ENCODE data around the gene IL1RL2.

The IL1RL2 gene

DNA sequence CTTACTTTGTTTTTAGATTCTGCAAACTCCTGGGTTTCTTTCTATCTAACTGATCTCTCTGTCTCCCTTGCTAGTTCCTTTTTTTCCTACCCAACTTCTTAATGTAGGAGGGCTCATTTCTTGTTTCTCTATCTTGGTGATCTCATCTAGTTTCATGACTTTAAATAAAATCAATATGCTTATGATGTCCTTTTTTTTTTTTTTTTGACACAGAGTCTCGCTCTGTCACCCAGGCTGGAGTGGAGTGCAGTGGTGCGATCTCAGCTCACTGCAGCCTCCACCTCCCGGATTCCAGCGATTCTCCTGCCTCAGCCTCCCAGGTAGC lies 82.3 kb downstream of the IL1RL2 start:
- DNase-seq: no peak

DNA sequence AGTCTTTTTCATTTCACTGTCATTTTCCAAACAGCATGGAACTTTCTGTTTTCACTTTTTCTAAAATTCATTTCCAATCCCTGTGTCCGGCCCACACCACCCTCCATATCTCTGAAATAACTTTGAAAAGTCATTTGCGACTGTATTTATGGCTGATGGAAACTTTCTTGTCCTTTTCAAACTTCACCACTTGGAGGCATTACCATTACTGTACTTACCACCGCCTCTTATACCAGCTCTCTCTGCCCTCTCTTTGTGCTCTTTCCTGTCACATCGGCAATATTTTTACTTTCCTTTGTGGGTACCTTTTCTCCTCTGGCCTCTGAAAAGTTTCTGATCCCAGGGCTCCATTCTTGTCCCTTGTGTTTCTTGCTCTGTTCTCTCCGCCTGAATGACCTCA lies 85.0 kb downstream of the IL1RL2 start:
- no peak for DNase-seq

DNA sequence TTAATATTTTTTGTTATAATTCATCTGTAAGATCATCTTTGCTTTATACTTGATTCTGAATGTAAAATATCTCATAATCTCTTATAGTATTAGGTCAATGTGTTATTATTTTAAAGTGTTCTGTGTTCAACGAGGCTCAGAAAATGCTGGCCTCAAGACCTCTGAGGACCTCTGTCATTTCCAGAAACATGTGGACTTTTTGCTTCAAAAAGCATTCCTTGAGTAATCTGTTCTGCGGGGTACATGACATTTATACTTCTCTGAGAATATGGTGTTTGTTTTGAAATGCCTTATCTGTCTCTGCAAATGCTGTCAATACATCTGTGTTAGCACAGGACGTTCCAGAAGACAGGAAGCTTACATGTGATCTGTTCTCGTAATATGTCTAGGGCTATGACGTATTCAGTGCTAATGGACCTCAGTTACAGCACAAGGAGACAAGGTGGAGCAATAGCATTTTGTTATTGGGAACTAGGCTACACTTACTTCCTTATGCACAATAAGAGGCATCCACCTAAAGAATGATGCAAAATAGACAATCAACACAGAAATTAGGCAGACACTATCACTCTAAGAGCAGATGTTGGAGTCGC lies 86.9 kb downstream of the IL1RL2 start:
- no peak for DNase-seq

DNA sequence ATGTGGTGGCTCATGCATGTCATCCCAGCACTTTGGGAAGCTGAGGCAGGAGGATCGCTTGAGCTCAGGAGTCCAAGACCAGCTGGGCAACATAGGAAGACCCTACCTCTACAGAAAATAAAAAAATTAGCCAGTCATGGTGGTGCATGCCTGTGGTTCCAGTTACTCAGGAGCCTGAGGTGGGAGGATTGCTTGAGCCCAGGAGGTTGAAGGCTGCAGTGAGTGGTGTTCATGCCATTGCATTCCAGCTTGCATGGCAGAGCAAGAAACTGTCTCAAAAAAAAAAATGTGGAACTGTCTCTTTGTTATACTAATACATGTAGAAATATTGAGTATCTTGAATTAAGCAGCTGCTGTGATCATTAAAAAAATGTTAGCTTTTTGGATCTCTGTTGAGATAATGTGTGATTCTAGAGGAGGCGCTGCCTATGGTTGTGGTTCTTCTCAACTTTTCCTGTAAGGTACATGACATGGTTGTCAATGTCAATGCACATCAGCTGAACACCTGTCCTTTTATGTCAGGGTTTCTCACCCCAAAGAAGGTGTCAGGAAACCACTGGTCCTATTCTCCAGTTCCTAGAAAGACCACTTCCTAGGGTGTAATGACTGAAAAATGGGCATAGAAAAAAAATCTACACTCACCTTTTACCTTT lies 89.9 kb downstream of the IL1RL2 start:
- no peak for DNase-seq

DNA sequence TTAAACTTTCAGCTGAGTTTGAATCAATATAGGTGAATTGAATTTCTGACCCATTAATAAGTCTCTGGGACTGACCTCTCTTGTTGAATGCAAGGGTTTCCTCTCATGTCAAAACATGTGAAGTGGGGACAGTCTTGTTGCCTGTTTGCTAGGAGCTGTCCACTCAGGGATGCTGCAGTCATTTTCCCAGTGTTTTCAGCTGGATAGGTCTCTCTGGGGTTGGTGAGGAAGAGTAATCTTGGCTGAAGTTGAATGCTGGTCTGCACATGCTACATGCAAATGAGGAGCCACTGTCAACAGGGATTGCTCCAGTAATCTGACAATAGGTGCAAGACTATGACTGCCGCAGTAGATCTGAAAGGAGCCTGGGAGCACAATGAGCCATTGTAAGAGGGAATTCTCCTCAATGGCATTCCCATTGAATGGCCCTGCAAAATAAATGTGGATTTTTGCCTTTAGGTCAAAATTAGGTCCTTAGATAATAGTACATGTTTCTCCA lies 90.4 kb downstream of the IL1RL2 start:
- no peak for DNase-seq

DNA sequence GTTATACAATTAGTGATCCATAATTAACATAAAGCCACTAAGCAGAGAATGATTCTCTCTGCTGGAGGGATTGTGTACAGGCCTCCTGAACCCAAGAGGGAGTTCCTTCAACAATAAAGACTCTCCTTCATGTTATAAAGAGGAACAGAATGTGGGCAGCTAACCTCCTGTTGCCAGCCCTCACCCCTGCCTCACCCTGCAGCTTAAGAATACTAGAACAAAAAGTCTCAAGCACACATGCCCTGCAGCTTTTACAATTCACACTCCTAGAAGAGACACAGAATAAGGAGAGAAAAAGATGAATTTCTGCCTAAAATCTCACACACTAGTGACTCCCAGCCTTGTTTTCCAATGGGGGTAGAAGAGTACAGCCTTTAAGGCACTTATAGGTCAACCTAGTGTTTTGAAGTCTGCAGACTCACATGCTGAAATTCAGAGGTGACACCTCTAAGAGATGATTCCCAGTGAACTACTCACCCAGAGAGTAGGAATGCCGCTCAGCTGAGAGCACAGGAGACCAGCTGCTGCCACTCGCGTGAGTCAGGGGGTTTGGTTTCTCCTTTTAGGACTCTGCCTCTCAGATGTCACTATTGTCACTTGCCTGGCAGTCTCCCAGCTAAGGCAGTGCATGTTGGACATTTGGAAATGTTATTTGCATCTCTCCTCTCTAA lies 92.0 kb downstream of the IL1RL2 start:
- DNase-seq: no peak

DNA sequence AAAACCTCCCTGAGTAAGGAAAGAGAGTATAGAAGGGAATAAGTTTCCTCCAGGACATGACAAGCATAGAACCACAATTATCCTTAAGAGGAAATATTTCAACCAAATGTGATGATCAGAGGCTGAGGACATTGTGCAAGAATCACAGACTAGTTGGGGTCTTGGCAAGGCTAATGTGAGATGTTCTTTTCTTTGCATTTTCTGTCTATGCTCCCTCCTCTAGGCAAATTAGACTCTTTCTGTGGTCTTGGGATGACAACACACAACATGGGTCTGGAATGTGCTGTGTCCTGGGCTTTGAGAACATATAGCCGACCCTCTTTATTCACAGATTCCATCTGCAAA lies 92.5 kb downstream of the IL1RL2 start:
- DNase-seq: no peak

DNA sequence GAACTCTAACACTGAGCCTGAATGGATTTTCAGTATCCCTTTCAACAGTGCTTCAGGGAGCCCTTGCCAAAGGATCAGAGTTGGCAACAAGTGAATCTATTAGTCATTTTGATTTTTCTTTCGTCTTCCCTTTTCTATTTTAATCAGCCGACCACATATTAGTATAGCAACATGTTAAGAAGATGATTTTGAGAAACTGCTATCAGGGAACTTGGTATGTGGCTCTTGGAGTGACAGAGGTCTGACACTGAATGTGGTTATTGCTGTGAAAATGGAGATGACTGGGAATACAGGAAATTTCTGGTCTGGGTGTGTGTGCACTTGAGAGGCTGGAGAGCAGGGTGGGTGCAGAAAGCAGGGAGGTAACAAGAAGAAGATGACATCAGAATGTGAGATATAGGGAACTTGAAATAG lies 95.9 kb downstream of the IL1RL2 start:
- DNase-seq: no peak

DNA sequence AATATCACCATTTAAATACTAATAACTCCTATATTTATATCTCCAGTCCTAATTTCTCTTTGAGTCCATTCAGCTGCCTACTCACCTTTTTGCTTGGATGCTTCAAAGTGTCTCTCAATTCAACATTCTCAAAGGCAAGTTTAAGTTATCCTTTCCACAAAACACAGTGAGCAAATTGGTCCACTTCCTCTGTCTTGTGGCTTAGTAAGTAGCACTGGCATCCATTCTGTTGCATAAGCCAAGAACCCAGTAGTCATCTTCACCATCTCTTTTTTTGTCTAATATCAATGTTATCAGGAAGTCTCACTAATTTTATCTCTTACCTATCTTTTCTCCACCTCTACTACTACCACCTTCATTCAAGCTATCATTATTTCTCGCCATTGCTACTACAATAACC lies 97.2 kb downstream of the IL1RL2 start:
- no peak for DNase-seq

DNA sequence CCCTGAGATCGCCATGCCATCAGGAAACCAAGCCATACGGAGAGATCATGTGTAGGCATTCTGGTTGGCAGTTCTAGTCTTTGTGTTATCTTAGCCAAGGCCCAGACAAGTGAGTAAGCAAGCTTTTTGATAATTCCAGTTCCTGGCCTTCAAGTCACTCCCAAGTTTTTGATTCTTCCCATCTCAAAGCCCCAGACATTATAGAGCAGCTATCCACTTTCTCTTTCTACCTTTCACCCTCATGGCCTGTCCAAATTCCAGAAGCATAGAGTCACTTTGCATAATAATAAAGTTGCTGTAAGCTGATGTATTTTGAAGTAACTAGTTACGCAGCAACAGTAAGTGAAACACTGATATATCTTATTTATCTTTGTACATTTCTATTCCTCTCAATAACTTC lies 97.8 kb downstream of the IL1RL2 start:
- DNase-seq: no peak

DNA sequence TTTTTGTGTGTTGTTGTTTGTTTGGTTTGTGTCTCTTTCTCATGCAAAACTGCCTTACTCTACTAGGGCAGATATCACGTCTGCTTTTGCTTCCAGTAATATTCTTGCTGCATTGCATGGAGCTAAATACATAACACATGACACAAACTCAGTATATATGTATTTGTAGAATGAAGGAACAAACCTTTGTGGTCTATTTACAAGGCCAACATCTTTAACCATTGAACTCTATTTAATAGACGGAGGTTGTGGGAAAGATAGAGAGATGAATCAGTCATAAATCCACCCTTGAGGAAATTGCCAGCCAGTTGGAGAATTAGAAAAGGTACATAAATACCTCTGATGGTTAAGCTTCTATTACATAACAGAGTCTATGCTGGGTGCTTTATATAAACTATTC lies 98.5 kb downstream of the IL1RL2 start:
- DNase-seq: no peak

DNA sequence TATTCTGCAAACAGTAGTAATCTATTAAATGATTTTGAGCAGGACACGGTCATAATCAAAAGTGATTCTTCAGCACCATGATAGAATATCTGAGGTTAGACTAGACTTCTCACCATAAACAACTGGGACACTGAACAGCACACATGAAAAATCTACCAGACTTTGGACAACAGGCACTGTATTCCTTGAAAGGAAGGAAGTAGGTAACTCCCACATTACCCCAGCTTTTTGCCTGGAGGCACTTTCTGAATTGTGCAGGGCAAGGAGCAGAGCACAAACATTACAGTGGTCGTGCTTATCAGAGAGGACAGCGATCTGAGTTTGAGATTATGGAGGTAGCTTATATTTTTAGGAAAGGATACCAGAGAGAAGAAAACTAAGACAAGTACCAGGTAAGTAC lies 99.2 kb downstream of the IL1RL2 start:
- DNase-seq: no peak

DNA sequence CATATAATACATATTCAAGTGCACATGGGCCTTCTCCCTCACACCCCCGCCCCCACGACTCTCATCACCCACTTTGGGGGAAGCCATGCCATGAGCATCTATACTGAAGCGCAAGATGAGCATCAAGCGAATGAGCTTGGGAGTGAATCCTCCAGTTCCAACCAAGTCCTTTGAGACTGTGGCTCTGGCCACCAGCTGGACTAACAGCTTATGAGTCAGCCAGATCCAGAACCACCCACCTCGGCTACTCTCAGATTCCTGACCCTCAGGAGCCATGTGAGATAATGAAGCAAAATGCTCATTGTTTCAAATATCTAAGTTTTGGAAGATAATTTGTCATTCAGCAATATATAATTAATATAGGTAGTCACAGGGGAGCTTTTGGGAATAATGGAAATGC lies 102.3 kb downstream of the IL1RL2 start:
- no peak for DNase-seq

Data from NCI-H2171 treated with DMSO at 0.1 percent for 48 hours (cell line).